CD14-positive monocyte (primary cell): Measurements from ENCODE around the gene AEBP2. TPM values are rescaled to one million over a fixed set of nuclear protein-coding genes. Genes with fewer than 3 reads are reported as not detected.

Source experiments
- DNase-seq, 3 donors: peaks; one replicate each; pipeline ENCODE4 v3.0.0-alpha.2; 2011 to 2022
- H2AFZ ChIP-seq: 2 replicates; pipeline ENCODE4 v1.6.0; 2012; ENCODE audit warnings: mild to moderate bottlenecking, low read depth, low read length, inconsistent platforms; ENCODE audit not compliant: insufficient read depth, poor library complexity, severe bottlenecking
- H3K27ac ChIP-seq, 2 donors: 1 replicate in 1 of 2; 2 replicates in 1 of 2; pipeline ENCODE4 v1.5.1; 2012 to 2013; ENCODE audit warnings: low read length in 2 of 2, control low read depth in 1 of 2, inconsistent platforms in 1 of 2, low read depth in 1 of 2, mild to moderate bottlenecking in 1 of 2
- H3K27me3 ChIP-seq, 2 donors: one replicate each; pipeline versions ENCODE4 v1.6.0 to v1.6.1; 2011 to 2013; ENCODE audit warnings: low read length in 2 of 2; ENCODE audit not compliant: control insufficient read depth in 2 of 2, insufficient read depth in 2 of 2
- H3K36me3 ChIP-seq, 2 donors: replicated peaks in 1 of 2; 1 replicate in 1 of 2; 2 replicates in 1 of 2; pipeline versions ENCODE4 v1.5.1 to v1.6.1; 2012 to 2013; ENCODE audit warnings: low read length in 2 of 2, control low read depth in 1 of 2, inconsistent platforms in 1 of 2, mild to moderate bottlenecking in 1 of 2; ENCODE audit not compliant: insufficient read depth in 2 of 2, control insufficient read depth in 1 of 2
- H3K4me1 ChIP-seq, 2 donors: 1 replicate in 1 of 2; 2 replicates in 1 of 2; pipeline versions ENCODE4 v1.5.1 to v1.6.1; 2012 to 2013; ENCODE audit warnings: low read length in 2 of 2, control low read depth in 1 of 2, inconsistent platforms in 1 of 2, mild to moderate bottlenecking in 1 of 2, moderate library complexity in 1 of 2; ENCODE audit not compliant: insufficient read depth in 2 of 2, control insufficient read depth in 1 of 2
- H3K4me2 ChIP-seq: replicated peaks from 2 replicates; pipeline ENCODE3; 2012; ENCODE audit warnings: low read length, moderate library complexity, mild to moderate bottlenecking; ENCODE audit not compliant: poor library complexity, severe bottlenecking; ENCODE audit errors: extremely low read depth
- H3K4me3 ChIP-seq, 3 experiments: fragments of 200-600 bp in 1 of 3; sonication (generic) in 1 of 3; replicated peaks in 1 of 3; 1 replicate in 2 of 3; 2 replicates in 1 of 3; pipeline ENCODE4 v1.5.1; 2011 to 2013; ENCODE audit warnings: low read length in 3 of 3, mild to moderate bottlenecking in 3 of 3, control low read depth in 2 of 3, low read depth in 2 of 3, inconsistent platforms in 1 of 3, moderate library complexity in 1 of 3
- H3K79me2 ChIP-seq: 2 replicates; pipeline ENCODE4 v1.6.0; 2012; ENCODE audit warnings: mild to moderate bottlenecking, control low read depth, inconsistent platforms, low read length, moderate library complexity; ENCODE audit not compliant: insufficient read depth
- H3K9ac ChIP-seq: 2 replicates; pipeline ENCODE4 v1.6.0; 2017; ENCODE audit warnings: low read length, mild to moderate bottlenecking; ENCODE audit not compliant: insufficient read depth, poor library complexity, severe bottlenecking
- H3K9me3 ChIP-seq, 2 donors: replicated peaks in 1 of 2; 1 replicate in 1 of 2; 2 replicates in 1 of 2; pipeline versions ENCODE4 v1.5.1 to v1.6.1; 2012 to 2013; ENCODE audit warnings: low read length in 2 of 2, control low read depth in 1 of 2; ENCODE audit not compliant: control insufficient read depth in 1 of 2, insufficient read depth in 1 of 2
- H4K20me1 ChIP-seq: 2 replicates; pipeline ENCODE4 v1.6.0; 2012; ENCODE audit warnings: mild to moderate bottlenecking, low read length, control low read depth, moderate library complexity; ENCODE audit not compliant: insufficient read depth
- H3K27ac Mint-ChIP-seq, 7 donors: one replicate each; pipeline ENCODE4 v1.8.0; 2020; ENCODE audit warnings: mild to moderate bottlenecking in 7 of 7, mixed read lengths in 7 of 7, moderate library complexity in 6 of 7, inconsistent platforms in 2 of 7
- H3K27me3 Mint-ChIP-seq, 3 donors: one replicate each; pipeline ENCODE4 v1.8.0; 2021 to 2022; ENCODE audit warnings: low read depth in 3 of 3, mild to moderate bottlenecking in 3 of 3, mixed read lengths in 3 of 3, moderate library complexity in 3 of 3, inconsistent platforms in 1 of 3
- H3K36me3 Mint-ChIP-seq, 2 donors: one replicate each; pipeline ENCODE4 v1.8.0; 2020; ENCODE audit warnings: mixed read lengths in 2 of 2, inconsistent platforms in 1 of 2, mild to moderate bottlenecking in 1 of 2
- H3K4me1 Mint-ChIP-seq: one replicate; pipeline ENCODE4 v1.8.0; 2020; ENCODE audit warnings: mild to moderate bottlenecking, mixed read lengths
- H3K4me3 Mint-ChIP-seq, 2 donors: one replicate each; pipeline ENCODE4 v1.8.0; 2020; ENCODE audit warnings: mild to moderate bottlenecking in 2 of 2, mixed read lengths in 2 of 2, moderate library complexity in 1 of 2
- H3K9me3 Mint-ChIP-seq, 7 donors: one replicate each; pipeline ENCODE4 v1.8.0; 2020 to 2022; ENCODE audit warnings: mixed read lengths in 7 of 7, mild to moderate bottlenecking in 6 of 7, moderate library complexity in 6 of 7, inconsistent platforms in 2 of 7
- CTCF ChIP-seq: fragments of 200-600 bp; IDR thresholded peaks from one replicate; pipeline ENCODE4 v1.8.0; 2022; ENCODE audit warnings: antibody characterized with exemption, mild to moderate bottlenecking
- WGBS: methylation state at CpG from one replicate; pipeline ENCODE4 v1.1.5; 2013; ENCODE audit warnings: missing lambda C conversion rate; ENCODE audit not compliant: insufficient coverage; 5-methylcytosine and 5-hydroxymethylcytosine counted together
- intact Hi-C, 2 donors: fragments of 100-400 bp; cut with micrococcal nuclease; formaldehyde crosslinking; loops; one replicate each; pipeline versions ENCODE4 v1.15.0 to v1.15.1; 2023
- polyA minus RNA-seq: library from RNA; depleted of rRNA, polyadenylated mRNA; stranded (reverse); fragments of >200 nt; gene quantifications from 2 replicates; pipeline ENCODE4 v1.2.3, GENCODE V29; 2012
- polyA plus RNA-seq, 3 donors: library from polyadenylated mRNA; depleted of rRNA in 1 of 3; unstranded in 2 of 3; stranded (reverse) in 1 of 3; fragments of 300-500 nt in 2 of 3; fragments of >200 nt in 1 of 3; fragmentation: Illumina TruSeq in 2 of 3; gene quantifications; 1 replicate in 2 of 3; 2 replicates in 1 of 3; pipeline ENCODE4 v1.2.3, GENCODE V29; 2012 to 2021
- total RNA-seq, 12 experiments: library from RNA in 1 of 12; stranded (reverse) in 1 of 12; fragments of 120-200 nt in 1 of 12; gene quantifications; one replicate each; pipeline ENCODE4 v1.2.4 and lab custom pipeline; 2013 to 2026; ENCODE audit warnings: mixed read lengths in 6 of 12, inconsistent platforms in 1 of 12

The AEBP2 gene
- total RNA-seq (2013), result 14.2 TPM
- polyA plus RNA-seq (1 to 10 TPM; 3.0 to 8.0 (median 4.4) TPM), polyA minus RNA-seq (6.4 and 12.3 TPM in 2 replicates), total RNA-seq (lab: John Stamatoyannopoulos, UW) (22.5 to 64.6 (median 33.9) reads per million in 11 experiments)

- peaks cover 22% of the 10 kb centered on the region for H3K4me1 Mint-ChIP-seq
- Histone ChIP-seq H3K9ac (peak within 1 kb of the TSS; percentile 98), H2AFZ (peak within 1 kb of the TSS; percentile 86), H3K4me3 (peak within 1 kb of the TSS; percentile 69 to 90 (median 80)), H3K4me2 (peak within 1 kb of the TSS; percentile 94), H3K9me3 (no peaks in the 10 kb centered on the region), H3K4me1 (peaks cover 10 to 19% of the 10 kb centered on the region in 2 donors), H3K27ac (peak within 1 kb of the TSS; percentile 76 to 90), H4K20me1 (peaks cover 4% of the 10 kb centered on the region), H3K36me3 (no peaks in the 10 kb centered on the region), H3K79me2 (peaks cover 47% of the 10 kb centered on the region), H3K27me3 (no peaks in the 10 kb centered on the region)
- H3K27ac Mint-ChIP-seq, result peak within 1 kb of the TSS; percentile 93 to 98 (median 94)
- DNase-seq, result peak; percentile 87 to 96 (median 95)
- 8% methylated on average over 81 of the region's 102 CpGs for WGBS
- H3K36me3 Mint-ChIP-seq, result peaks cover 2 to 11% of the 10 kb centered on the region in 2 donors
- peak within 1 kb of the TSS; percentile 99 to 100 for H3K4me3 Mint-ChIP-seq
- peaks cover 0 to 5% (median 4%) of the 10 kb centered on the region in 7 donors for H3K9me3 Mint-ChIP-seq
- peaks cover 2 to 5% (median 4%) of the 10 kb centered on the region in 3 donors for H3K27me3 Mint-ChIP-seq
- intact Hi-C loops, result no loop called here
- no peak for TF ChIP-seq CTCF
These were observed at the start of gene AEBP2 for GRCh38 chr12:19439059-19440018. Gene AEBP2 (plus strand): TSS chr12:19439492. CDS start chr12:19439700, 208 bp downstream.

GRCh38 chr12:19390051-19390598 lies 49.2 kb upstream of the AEBP2 start:
- H2AFZ ChIP-seq, result no peak overlapping the region

More at GRCh38 chr12:19390051-19390598, 49.2 kb upstream of the AEBP2 start:
- 100% methylated on average over 2 of the region's 3 CpGs for WGBS
- TF ChIP-seq CTCF, result no peak
- no peaks in the 10 kb centered on the region for H3K27me3 Mint-ChIP-seq
- H3K36me3 Mint-ChIP-seq, result no peaks in the 10 kb centered on the region
- H3K4me3 Mint-ChIP-seq, result no peak overlapping the region
- Histone ChIP-seq H3K27me3 (no peaks in the 10 kb centered on the region), H3K4me2 (no peak overlapping the region), H3K79me2 (no peaks in the 10 kb centered on the region), H3K4me3 (no peak overlapping the region), H3K27ac (no peak overlapping the region), H3K36me3 (no peaks in the 10 kb centered on the region), H3K9me3 (no peaks in the 10 kb centered on the region), H3K9ac (no peak overlapping the region), H4K20me1 (no peaks in the 10 kb centered on the region), H3K4me1 (no peaks in the 10 kb centered on the region)
- no peaks in the 10 kb centered on the region for H3K4me1 Mint-ChIP-seq
- intact Hi-C loops, result no loop called here
- peaks cover 4 to 16% (median 11%) of the 10 kb centered on the region in 7 donors for H3K9me3 Mint-ChIP-seq
- no peak for DNase-seq
- peak overlapping the region in 1 of 7 donors; percentile 60 for H3K27ac Mint-ChIP-seq
